Measurements from ENCODE around the gene MDP1.
A peak's percentile ranks its signal among the peaks of the same experiment; 100 is the strongest.

Gene MDP1

DNA sequence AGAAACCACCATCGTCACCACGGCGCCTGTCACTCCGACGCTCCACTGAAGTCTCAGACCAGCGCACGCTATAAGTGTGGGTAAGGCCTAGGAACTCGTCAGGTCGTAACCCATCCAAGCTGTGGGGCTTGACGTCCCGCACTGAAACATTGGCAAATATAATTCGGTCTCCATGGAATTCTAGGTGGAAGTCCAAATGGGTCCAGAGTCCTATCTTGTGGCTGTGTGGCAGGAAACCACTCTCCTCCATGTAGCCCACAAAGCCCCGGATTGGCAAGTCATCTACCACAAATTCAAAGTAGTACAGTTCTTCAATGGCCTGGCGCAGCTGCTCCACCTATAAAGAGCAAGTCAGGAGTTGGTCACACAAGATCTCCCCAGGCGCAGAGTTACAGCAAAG lies 22.9 kb downstream of the MDP1 start:
- TF ChIP-seq, protein P1, sequence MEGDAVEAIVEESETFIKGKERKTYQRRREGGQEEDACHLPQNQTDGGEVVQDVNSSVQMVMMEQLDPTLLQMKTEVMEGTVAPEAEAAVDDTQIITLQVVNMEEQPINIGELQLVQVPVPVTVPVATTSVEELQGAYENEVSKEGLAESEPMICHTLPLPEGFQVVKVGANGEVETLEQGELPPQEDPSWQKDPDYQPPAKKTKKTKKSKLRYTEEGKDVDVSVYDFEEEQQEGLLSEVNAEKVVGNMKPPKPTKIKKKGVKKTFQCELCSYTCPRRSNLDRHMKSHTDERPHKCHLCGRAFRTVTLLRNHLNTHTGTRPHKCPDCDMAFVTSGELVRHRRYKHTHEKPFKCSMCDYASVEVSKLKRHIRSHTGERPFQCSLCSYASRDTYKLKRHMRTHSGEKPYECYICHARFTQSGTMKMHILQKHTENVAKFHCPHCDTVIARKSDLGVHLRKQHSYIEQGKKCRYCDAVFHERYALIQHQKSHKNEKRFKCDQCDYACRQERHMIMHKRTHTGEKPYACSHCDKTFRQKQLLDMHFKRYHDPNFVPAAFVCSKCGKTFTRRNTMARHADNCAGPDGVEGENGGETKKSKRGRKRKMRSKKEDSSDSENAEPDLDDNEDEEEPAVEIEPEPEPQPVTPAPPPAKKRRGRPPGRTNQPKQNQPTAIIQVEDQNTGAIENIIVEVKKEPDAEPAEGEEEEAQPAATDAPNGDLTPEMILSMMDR (IDR thresholded peaks at IDR 0.05): no peak
- no peak for TF ChIP-seq ZFX (IDR thresholded peaks at IDR 0.05; ENCODE audit: borderline replicate concordance)

DNA sequence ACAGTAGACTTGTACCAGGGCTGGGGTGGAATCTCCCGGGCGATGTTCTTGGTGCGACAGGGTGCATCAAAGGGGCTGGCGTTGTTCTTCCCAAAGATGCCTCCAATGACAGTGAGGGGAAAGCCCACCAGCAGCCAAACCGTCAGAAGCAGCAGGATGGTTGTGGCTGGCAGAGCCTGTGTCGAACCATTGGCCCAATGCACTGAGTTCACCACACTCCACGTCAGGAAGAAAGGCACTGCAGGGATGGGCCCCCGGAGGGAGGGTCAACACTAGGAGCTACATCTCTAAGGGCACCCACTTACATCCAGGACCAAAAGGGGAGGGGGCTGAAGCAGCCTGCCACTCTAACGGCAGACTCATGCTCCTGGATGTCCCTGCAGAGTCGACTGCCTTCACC lies 25.4 kb downstream of the MDP1 start:
- TF ChIP-seq, protein P1 (IDR thresholded peaks at IDR 0.05): no peak
- no peak for TF ChIP-seq ZFX (IDR thresholded peaks at IDR 0.05; ENCODE audit: borderline replicate concordance)

More for the DNA sequence above, 22.9 kb downstream of the MDP1 start:
- no peak overlapping the region for H3K27ac ChIP-seq

DNA sequence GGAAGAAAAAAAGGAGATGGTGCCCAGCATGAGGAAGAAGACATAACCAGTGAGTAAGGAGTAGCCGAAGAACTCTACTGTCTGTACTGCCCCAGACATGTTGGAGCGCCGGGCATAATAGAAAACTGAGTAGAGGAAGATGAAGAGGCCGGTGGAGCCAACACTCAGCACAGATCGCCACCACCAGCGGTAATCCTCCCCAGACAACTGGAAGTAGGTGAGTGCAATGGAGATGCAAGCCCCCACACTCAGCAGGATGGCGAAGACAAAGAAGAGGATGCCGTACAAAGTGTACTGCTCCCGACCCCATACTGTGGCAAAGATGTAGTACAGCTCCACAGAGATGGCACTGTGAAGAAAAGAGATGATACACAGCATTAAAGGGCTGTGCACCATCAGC lies 26.4 kb downstream of the MDP1 start:
- TF ChIP-seq ZFX (IDR thresholded peaks at IDR 0.05; ENCODE audit: borderline replicate concordance): no peak
- TF ChIP-seq, protein P1 (IDR thresholded peaks at IDR 0.05): no peak
- peak overlapping the region; percentile 92 for H3K27ac ChIP-seq

More for the DNA sequence above, 25.4 kb downstream of the MDP1 start:
- no peak overlapping the region for H3K27ac ChIP-seq

DNA sequence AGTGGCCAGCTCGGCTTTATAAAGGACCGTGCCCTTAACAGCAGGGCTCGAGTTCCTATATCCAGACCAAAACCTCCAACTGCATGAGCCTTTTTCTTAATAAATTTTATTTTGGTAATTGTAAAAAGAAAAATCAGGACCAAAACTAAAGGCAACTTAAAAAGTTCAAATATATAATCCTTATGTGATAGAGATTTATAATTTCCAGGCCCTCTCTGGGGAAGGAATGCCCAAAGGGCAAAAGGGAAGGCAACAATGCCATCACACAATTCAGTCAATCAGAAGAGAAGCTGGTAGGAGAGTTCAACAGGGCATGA lies 26.8 kb downstream of the MDP1 start:
- TF ChIP-seq, protein P1 (IDR thresholded peaks at IDR 0.05): no peak
- no peak for TF ChIP-seq ZFX (IDR thresholded peaks at IDR 0.05; ENCODE audit: borderline replicate concordance)

DNA sequence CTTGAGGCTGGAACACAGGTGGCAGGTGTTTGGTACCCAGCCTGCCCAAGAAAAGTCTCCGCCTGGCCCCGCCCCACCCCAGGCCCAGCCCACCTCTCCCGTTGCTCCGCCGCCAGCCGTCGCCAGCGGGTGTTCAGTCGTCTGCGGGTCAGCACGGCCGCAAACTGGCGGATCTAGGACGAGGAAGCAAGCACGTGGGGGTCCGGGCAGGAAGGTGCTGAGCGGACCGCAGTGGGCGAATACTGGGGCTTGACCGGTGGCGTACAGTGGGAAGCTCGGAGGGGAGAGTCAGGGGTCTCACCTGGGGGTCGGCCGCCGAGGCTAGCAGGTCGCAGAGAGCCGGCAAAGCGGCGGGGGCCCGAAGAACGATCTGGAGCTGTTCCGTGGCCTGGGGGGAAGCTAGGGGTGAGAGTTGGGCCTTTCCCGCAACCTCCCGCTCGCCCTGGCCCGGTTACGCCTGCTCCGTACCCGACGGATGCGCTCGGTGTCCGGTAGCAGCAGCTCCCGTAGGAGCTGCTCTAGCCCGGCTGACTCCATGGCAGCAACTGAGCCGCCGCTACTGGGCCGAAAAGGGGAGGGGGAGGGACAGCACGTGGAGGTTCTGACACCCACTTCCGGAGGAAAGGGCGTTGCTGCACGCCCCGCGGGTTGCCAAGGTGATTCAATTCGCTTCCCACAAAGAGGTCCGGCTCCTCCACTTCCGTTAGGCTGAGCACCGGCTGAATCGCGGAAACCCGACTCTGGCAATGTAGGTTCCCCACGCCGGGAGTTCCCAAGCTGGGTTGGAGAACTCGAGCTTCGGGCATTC lies 27.4 kb downstream of the MDP1 start, which contains the start of gene IPO4:
Gene IPO4, minus strand, starts transcription at position 566 of the 808 bp plus-strand sequence. Its CDS starts 29 bp downstream, at position 537.
- peak within 1 kb of the TSS; percentile 92 for H3K27ac ChIP-seq
- TF ChIP-seq, protein P1 (IDR thresholded peaks at IDR 0.05): no peak
- TF ChIP-seq ZFX (IDR thresholded peaks at IDR 0.05; ENCODE audit: borderline replicate concordance): no peak

More for the DNA sequence above, 26.8 kb downstream of the MDP1 start:
- peak overlapping the region; percentile 92 for H3K27ac ChIP-seq

DNA sequence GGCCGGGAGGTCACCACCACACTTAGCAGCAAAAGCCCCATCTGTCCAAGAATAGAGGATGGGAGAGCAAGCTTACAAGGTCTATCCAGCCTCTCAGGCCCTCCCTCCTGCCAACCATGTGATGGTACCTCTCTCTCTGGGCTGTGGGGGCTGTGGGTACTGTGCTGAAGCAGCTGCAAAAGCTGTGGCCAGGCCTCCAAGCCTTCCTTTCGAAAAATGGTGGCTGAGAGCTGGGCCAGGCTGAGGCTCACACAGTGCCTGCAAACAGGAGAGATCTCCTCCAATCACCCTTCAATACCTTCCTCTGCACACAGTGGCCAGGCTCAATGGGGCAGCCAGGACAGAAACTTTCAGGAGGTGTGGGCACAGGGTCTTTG lies 28.3 kb downstream of the MDP1 start:
- no peak for TF ChIP-seq ZFX (IDR thresholded peaks at IDR 0.05; ENCODE audit: borderline replicate concordance)
- TF ChIP-seq, protein P1 (IDR thresholded peaks at IDR 0.05): no peak
- H3K27ac ChIP-seq: peak overlapping the region; percentile 92

DNA sequence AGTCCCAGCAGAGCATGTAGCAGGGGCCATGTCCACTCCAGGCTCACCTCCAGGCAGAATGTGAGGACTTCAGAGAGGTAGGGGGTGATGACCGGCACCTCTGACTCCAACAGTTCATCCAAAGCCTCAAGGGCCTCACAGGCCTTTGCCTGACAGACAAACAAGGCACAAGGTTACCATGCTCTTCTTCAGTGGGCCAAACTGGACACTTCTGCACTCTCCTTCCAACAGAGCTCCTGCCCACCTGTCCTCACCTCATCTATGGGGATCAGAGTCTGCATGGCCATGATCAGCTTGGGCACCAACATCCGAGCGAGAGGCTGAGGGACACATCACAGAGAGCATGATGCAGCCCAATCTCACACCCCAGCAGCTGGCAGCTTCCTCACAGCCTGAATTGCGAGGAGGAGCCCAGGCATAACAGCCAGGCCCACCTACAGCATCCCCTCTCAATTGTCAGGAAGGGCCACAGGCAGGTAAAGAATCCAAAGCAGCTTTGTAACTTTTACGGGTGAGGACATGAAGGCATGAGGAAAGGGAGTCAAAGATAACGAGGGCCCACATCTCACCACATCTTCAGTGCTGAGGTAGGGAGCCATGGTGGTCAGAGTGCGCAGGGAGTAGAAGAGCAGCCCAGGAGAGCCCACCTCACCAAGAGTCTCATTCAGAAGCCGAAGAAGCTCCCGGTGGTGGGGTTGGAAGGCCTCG lies 28.9 kb downstream of the MDP1 start:
- H3K27ac ChIP-seq: no peak overlapping the region
- TF ChIP-seq, protein P1 (IDR thresholded peaks at IDR 0.05): no peak
- TF ChIP-seq ZFX (IDR thresholded peaks at IDR 0.05; ENCODE audit: borderline replicate concordance): no peak
